ENCODE results near the gene RPS15.
A peak's percentile ranks its signal among the peaks of the same experiment; 100 is the strongest.

RPS15 gene

GRCh38 chr19:1455336-1456120, 17.3 kb downstream of the RPS15 start:
- no peak for DNase-seq

- DNase-seq = no peak
Observed at GRCh38 chr19:1456121-1456900, 18.1 kb downstream of the RPS15 start.

GRCh38 chr19:1457031-1457739, 19.0 kb downstream of the RPS15 start:
- DNase-seq = no peak

DNA sequence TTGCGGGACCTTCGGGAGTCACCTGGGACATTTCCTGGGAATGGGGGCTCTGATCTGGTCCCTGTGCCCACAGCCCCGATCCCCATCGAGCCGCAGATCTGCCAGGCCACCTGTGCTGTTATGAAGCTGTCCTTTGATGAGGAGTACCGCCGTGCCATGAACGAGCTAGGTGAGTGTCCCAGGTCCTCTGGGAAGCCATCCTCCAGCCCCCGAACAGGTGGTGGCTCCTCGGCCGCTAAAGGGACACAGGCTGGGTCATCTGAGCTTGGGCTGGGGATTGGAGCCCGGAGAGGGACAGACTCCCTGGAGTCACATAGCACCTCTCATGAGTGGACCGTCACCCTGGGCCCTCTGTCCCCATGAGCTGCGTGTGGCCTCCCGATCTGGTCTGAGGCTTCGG, 19.7 kb downstream of the RPS15 start:
- DNase-seq = no peak

- no peak for DNase-seq
Observed at GRCh38 chr19:1459479-1459878, 21.3 kb downstream of the RPS15 start.

DNA sequence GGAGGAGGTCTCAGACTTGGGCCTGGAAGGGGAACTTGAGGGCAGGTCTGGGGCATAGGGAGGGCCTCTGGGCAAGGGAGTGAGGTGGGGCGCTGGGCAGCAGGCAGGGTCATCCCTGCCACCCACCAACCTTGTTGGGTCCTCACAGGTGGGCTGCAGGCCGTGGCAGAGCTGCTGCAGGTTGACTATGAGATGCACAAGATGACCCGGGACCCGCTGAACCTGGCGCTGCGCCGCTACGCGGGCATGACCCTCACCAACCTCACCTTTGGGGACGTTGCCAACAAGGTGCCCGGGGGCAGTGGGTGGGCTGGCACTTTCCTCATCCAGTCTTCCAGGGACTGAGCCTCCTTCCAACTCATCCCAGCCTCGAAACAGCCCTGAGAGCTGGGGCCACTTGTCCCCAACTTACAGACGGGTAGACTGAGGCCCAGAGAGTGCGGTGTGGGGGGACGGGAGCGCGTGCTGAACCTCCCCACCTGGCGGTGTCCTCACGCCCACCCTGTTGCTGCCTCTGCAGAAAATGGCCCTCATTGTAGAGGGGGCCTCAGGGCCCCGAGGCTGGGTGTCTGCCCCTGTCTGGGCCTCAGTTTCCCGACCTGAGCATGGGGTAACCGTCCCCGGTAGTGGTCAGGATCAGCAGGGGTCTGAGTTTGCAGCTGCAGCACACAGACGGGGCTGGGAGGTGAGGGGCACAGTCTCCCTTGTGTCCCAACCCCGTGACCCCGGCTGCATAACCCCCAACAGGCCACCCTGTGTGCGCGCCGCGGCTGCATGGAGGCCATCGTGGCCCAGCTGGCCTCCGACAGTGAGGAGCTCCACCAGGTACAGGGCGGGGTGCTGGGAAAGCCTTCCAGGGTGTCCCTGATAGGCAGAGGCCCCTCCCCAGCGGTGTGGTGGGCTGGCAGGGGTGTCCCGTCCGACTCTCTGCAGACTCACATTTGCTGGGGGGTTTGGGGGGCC, 22.1 kb downstream of the RPS15 start:
- no peak for DNase-seq

DNA sequence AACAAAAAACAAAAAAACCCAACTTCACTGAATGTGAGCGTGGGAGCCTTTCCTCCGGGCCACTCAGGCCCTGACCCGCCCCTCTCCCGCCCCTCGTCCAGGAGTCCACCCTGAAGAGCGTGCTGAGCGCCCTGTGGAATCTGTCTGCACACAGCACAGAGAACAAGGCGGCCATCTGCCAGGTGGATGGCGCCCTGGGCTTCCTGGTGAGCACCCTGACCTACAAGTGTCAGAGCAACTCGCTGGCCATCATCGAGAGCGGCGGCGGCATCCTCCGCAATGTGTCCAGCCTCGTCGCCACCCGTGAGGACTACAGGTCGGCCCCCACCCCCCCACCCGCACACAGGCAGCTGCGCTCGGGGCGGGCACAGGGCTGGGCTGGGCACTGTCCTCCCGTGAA, 23.7 kb downstream of the RPS15 start:
- no peak for DNase-seq

DNA sequence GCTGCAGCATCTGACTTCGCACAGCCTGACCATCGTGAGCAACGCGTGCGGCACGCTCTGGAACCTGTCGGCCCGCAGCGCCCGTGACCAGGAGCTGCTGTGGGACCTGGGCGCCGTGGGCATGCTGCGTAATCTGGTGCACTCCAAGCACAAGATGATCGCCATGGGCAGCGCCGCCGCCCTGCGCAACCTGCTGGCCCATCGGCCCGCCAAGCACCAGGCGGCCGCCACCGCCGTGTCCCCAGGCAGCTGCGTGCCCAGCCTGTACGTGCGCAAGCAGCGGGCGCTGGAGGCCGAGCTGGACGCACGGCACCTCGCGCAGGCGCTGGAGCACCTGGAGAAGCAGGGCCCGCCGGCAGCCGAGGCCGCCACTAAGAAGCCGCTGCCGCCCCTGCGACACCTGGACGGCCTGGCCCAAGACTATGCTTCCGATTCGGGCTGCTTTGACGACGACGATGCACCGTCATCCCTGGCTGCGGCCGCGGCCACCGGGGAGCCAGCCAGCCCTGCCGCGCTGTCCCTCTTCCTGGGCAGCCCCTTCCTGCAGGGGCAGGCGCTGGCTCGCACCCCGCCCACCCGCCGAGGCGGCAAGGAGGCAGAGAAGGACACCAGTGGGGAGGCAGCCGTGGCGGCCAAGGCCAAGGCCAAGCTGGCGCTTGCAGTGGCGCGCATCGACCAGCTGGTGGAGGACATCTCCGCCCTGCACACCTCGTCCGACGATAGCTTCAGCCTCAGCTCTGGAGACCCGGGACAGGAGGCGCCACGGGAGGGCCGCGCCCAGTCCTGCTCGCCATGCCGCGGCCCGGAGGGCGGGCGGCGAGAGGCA, 27.2 kb downstream of the RPS15 start:
- no peak for DNase-seq

GRCh38 chr19:1466018-1466460, 27.8 kb downstream of the RPS15 start:
- DNase-seq = no peak

DNA sequence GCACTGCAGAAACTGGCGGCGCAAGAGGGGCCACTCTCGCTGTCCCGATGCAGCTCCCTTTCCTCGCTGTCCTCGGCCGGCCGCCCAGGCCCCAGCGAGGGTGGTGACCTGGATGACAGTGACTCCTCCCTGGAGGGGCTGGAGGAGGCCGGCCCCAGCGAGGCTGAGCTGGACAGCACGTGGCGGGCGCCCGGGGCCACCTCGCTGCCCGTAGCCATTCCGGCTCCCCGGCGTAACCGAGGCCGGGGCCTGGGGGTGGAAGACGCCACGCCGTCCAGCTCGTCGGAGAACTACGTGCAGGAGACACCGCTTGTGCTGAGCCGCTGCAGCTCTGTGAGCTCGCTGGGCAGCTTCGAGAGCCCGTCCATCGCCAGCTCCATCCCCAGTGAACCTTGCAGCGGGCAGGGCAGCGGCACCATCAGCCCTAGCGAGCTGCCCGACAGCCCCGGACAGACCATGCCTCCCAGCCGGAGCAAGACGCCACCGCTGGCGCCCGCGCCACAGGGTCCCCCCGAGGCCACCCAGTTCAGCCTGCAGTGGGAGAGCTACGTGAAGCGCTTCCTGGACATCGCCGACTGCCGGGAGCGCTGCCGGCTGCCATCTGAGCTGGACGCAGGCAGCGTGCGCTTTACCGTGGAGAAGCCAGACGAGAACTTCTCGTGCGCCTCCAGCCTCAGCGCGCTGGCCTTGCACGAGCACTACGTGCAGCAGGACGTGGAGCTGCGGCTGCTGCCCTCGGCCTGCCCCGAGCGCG, 28.4 kb downstream of the RPS15 start:
- no peak for DNase-seq

DNA sequence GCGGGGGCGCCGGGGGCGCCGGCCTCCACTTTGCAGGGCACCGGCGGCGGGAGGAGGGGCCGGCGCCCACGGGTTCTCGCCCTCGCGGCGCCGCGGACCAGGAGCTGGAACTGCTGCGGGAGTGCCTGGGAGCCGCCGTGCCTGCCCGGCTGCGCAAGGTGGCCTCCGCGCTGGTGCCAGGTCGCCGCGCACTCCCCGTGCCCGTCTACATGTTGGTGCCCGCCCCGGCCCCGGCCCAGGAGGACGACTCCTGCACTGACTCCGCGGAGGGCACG, 29.0 kb downstream of the RPS15 start:
- no peak for DNase-seq

- DNase-seq = no peak
Observed at GRCh38 chr19:1467490-1468273, 29.5 kb downstream of the RPS15 start.

- no peak for DNase-seq
Observed at GRCh38 chr19:1468274-1468820, 30.2 kb downstream of the RPS15 start.

GRCh38 chr19:1468821-1469254, 30.6 kb downstream of the RPS15 start:
- DNase-seq = peak; percentile 52

- DNase-seq = no peak
Observed at GRCh38 chr19:1469255-1470054, 31.3 kb downstream of the RPS15 start.

DNA sequence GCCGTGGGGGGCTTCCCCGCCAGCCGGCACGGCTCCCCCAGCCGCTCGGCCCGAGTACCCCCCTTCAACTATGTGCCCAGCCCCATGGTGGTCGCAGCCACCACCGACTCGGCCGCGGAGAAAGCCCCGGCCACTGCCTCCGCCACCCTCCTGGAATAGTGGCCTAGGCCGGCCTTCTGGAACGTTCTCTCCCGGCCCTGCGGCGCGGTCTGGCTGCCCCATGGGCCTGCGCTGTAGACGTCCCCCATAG, 31.8 kb downstream of the RPS15 start:
- no peak for DNase-seq

- DNase-seq = peak; percentile 72
Observed at GRCh38 chr19:1470305-1471009, 32.3 kb downstream of the RPS15 start.

GRCh38 chr19:1471010-1471514, 32.9 kb downstream of the RPS15 start:
- no peak for DNase-seq
